GM21576 (cell line): Measurements from ENCODE around the gene CS.
"Not testable (repeated sequence)": the region's sequence is repeated elsewhere in the genome, so short reads cannot be mapped to it uniquely, and the experiment has no call there.

Experiments
- ATAC-seq: cut with Tn5 transposase; IDR thresholded peaks from one replicate; pipeline ENCODE4 v1.9.1; 2021; ENCODE audit warnings: mild to moderate bottlenecking, moderate library complexity; ENCODE audit not compliant: unreplicated experiment

Gene CS

DNA sequence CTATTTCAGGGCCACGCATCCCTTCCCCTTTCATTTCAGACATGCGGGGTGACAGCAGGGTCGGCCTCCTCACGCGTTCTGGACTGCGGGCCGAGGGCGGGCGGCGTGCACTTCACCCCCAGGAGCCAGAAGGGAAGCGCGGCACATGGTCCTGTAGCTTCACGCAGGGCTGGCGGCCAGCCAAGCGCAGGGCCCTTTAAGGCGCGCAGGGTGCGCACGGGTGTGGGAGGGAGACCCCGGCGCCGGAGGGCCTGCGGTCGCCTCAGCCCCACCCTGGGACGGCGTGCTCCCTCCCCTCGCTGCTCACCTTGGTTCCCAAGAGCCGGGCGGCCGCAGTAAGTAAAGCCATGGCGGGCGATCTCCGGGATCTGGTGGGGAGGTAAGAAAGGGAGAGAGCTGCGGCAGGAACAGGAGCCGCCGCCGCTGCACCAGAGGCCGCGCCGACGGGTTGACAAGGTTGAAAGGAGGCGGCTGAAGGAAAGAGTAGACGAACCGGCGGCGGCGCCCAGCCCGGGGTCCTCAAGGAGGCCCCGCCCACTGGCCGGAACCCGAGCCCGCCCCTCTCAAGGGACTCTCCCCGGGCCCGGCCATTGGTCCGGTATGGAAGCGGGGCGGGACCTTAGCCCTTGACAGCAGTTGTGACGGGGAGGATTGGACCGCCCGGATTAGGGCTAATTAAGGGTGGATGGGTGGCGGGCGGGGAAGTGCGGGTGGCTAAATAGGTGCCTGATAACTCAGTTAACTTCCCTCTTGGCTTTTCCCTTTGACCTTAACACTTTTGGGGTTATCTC lies at the start of gene CS:
Gene CS, minus strand, starts transcription at position 478 of the 791 bp plus-strand sequence. Its CDS starts 129 bp downstream, at position 349.
- ATAC-seq = peak; percentile 94

DNA sequence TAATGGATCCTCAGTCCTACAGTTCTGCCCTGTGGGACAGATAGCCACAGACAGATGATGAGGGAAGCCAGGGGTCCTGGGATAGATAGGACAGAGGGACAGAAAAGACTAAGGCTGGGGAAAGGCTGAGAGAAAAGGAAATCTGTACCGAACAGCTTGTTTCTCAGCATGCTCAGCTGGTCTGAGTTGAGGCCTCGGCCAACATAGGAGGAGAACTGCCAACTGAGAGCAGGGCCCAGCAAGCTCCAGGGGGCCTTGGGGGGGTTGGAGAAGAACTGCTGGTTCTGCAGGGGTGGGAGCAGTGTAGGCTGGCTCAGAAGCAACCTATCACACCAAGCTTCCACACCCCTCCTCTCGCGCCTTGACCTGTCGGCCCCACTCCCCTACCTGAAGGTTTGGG lies 48.6 kb upstream of the CS start:
- no peak for ATAC-seq

DNA sequence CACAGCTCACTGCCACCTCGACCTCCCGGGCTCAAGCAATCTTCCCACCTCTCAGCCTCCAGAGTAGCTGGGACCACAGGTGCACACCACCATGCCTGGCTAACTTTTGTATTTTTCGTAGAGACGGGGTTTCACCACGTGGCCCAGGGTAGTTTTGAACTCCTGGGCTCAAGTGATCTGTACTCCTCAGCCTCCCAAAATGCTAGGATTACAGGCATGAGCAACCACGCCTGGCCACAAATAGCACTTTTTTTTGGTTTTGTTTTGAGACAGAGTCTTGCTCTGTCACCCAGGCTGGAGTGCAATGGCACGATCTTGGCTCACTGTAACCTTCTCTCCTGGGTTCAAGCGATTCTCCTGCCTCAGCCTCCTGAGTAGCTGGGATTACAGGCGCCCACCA lies 47.1 kb upstream of the CS start:
- not testable (repeated sequence) for ATAC-seq

DNA sequence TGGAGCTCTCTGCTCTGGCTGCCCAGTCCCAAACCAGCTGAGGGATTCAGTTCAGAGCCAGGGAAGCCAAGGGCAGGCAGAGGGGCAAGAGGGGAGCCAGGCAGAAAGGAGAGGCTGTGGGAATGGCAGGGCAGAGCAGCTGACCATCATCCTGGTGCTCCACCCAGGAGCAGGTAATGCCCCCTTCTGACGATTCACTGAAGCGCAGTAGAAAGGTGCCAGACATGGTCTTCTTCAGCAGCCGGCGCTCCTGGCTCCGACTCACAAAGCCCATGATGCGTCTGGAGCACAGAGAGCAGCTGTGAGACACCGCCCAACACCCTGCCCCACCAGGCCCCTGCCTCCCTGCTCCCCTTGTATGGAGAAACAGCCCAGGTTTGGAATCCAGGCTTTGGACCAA lies 46.5 kb upstream of the CS start:
- no peak for ATAC-seq

DNA sequence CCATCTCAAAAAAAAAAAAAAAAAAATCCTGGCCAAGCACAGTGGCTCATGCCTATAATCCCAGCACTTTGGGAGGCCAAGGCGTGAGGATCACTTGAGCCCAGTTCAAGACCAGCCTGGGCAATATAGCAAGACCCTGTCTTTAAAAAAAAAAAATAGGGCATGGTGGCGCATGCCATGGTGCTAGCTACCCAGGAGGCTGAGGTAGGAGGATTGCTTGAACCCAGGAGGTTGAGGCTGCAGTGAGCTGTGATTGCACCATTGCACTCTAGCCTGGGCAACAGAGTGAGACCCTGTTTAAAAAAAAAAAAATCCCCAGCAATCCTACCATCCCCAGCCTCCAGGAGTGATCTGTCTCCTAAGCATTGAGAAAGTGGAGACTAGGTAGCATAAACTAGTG lies 42.2 kb upstream of the CS start:
- ATAC-seq = not testable (repeated sequence)

DNA sequence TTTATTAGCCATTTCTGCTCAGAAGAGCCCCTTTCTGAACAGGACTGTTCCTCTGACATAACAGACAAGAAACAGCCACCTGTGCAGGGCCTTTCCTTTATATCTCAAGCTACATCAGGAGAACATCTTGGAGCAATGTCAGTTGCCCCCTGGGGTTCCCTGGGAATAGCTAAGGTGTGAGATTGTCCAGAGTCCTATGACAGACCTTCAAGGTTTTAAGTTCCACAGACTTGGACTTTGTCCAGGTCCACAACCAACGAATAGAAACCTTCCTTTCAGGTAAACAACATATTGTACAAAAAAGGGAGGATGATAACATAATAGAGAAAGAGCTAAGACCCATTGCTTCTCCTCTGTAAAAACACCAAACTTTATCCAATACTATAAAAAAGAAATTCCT lies 41.5 kb upstream of the CS start:
- no peak for ATAC-seq

DNA sequence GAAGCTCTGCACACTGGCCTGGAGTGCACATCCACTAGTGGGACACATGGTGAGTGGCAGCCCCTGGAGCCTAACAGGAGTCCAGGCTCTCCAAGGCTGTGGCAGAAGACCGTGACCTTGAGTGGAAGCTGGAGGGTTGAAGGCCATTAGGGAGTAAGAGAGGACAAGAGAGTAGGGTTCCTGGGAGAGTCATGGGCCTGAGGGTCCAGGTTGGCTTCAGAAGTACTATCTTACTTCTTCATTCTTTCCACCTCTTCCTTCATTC lies 39.0 kb upstream of the CS start:
- ATAC-seq = no peak

DNA sequence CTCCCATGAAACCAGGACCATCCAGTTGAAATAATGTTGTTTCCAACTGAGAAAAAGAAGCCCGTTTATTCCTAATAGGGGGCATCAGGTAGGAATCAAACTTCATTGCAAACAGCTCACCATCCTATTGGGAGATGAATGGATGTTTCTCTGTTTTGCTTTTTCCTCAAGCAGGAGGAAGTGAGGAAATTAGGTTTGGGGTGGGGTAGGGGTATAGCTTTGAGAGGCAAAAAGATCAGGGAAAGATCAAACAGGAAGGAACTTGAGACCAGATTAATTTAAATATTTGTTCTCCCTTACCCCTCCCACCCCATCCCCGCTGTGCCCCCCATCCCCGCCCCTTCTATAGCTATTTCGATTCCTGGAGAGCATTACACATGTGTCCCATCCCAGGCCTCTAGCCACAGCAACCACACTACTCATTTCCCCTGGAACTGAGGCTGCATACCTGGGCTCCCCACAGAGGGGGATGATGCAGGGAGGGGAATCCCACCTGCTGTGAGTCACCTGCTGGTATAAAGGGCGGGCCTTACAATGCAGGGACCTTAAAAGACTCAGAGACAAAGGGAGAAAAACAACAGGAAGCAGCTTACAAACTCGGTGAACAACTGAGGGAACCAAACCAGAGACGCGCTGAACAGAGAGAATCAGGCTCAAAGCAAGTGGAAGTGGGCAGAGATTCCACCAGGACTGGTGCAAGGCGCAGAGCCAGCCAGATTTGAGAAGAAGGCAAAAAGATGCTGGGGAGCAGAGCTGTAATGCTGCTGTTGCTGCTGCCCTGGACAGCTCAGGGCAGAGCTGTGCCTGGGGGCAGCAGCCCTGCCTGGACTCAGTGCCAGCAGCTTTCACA lies 38.4 kb upstream of the CS start, which contains the start of gene IL23A:
Gene IL23A, plus strand, starts transcription at position 577 of the 850 bp plus-strand sequence. Its CDS starts 161 bp downstream, at position 738.
- peak; percentile 35 for ATAC-seq

DNA sequence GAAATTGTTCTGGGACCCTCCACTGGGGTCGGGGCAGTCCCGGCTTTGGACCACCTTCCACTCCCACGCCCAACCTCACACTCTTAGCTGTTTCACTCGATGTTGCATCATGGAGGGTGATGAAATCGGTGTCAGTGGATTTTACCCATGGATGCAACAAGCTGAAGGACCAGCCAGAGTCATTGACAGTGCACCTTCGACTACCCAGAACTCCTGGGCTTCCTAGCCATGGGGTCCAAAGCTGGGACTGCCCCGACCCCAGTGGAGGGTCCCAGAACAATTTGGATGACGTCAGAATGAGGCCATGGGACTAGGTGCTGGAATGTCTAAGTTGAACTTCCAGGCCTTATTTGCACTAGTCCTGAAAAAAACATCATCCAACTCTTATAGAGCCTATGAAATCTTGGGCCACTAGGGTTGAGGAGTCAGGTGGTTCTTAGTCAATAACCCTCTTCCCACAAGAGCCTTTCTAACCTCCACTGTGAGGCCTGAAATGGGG lies 37.7 kb upstream of the CS start:
- ATAC-seq = no peak

DNA sequence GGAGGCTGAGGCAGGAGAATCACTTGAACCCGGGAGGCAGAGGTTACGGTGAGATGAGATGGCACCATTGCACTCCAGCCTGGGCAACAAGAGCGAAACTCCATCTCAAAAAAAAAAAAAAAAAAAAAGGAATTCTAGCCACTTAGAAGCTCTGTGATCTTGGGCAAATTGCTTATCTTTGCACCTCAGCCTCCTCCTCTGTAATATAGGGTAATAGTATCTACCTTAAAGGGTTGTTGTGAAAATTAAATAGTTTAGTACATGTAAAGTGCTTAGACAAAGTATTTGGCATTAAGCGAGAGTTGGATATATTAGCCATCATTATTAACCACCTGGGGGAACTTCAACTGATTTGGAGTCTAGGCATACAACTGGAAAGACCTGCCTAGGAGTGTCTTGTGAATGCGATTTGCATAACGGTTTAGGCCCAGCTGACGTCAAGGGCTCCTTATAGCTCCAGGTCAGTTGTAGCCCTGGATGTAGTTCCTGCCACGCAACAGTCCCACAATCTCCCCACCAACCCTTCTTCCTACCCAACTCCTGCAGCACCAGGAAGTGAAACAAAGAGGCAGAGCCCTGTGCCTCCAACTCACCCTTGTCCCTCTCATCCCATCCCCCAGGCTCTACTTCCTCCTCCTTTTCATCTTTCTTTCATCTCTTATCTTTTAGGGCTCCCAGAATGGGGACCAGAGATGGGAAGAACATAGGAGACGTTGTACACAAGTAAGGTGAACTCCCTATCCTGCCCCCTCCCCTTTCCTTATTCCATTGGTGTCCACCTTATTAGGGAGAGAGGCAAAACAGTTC lies 36.4 kb upstream of the CS start:
- ATAC-seq = no peak

DNA sequence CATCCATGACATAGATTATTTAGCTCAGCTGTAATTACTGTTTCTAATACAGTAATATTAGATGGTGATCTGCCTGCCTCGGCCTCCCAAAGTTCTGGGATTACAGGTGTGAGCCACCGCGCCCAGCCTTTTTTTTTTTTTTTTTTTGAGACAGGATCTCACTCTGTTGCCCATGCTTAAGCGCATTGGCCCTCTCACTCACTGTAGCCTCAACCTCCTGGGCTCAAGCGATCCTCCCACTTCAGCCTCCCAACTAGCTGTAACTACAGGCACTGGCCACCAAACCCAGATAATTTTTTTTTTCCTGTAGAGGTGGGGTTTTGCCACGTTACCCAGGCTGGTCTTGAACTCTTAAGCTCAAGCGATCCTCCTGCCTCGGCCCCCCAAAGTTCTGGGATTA lies 35.4 kb upstream of the CS start:
- ATAC-seq = not testable (repeated sequence)

DNA sequence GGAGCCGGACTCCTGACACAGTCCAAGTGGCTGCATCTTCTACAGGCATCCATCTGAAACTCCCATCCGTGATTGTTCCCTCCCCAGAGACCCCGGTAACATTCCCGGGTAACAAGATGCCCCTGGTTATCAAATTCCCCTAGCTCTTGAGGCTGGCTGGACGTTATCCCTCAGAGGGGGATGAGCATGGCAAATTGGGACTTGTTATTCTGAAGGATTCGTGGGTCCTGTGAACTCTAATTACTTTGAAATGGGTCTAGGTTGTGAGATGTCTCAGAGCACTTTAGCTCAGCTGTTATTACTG lies 34.3 kb upstream of the CS start:
- ATAC-seq = no peak

DNA sequence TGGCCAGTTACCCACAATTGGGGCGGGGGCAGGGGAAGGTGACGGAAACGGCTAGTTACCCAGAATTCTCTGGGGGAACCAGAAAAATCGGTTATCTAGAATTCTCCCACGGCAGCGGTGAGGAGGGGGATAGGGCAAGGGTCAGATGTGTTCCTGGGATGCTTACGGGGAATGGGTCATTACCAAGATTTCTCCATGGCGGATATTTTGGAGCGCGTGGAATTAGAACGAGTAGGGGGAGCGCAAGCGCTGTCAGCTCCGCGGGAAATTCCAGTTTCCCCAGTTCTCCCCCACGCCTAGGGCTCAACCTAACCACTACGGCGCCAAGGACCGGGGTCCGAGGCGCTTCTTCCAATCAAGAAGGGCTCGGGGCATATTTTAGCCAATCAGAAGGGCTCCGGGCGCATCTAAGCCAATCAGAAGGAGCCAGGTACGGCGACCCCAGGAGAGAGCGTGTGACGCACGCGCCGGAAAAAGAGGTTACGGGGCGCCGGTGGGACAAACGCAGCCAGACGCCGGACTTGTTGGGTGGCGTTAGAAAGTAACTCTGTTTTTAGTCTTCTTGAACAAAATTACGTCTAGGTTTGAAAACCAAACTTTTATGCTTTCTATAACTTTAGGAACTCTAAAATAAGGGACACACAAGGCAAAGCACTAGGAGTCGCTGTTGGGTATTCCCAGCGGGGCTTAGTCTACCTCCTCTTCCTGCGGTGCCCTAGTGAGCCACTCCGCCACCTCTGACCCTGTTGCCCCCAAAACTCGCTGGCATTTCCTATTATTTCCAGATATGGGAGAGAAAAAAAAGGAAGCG lies 33.8 kb upstream of the CS start, which contains the start of gene PAN2:
Gene PAN2, minus strand, starts transcription at position 322 of the 811 bp plus-strand sequence. CDS start 906 bp downstream, outside the sequence.
- ATAC-seq = peak; percentile 88

DNA sequence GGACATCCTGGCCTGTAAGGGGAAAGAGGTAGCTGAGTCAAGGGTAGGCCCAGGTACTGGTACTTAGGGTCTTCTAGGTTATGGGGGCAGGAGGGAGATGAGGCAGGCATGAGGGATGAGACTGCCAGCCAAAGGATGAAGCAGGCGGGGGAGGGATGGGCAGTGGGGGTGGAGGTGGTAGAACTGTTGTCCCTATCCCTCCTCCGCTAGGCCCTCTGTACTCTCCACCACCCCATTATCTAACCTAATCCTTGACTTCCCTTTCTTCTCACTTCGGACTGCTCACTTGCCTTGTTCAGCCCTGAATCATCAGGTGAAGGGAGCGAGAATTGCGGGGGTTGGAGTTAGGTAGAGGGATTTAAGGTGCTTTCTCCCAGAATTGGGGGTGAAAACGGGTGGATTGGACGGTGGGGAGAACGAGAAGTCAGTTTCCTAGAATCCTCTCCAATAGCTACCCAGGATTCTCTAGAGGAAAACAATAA lies 33.1 kb upstream of the CS start:
- no peak for ATAC-seq

DNA sequence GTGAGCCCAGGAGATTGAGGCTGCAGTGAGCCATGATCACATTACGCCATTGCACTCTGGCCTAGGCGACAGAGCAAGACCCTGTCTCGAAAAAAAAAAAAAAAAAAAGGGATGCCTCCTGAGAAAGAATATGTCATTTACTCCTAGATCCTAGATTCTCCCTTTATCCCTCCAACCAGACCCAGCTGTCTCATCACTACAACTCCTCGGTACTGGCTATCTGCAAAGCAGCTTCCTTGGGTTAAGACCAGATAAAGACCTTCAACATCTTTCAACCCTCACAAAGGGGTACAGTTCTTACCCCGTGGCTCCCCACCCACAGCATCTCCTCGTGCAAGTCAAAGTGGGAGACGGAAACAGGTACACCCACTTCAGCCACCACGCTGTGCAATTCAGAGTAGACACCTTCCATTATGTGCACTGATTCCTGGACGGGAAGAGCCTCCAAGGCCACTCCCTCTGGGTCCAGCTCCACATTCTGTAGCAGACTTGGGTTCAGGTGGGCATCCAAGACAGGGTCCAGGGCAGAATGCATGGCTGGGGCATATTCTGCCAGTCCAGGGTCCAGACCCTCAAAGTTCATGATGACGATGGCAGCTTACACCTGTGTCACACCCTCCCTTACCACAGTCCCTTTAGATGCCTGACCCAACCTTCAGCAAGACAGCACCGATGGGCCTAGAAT lies 32.5 kb upstream of the CS start:
- no peak for ATAC-seq

DNA sequence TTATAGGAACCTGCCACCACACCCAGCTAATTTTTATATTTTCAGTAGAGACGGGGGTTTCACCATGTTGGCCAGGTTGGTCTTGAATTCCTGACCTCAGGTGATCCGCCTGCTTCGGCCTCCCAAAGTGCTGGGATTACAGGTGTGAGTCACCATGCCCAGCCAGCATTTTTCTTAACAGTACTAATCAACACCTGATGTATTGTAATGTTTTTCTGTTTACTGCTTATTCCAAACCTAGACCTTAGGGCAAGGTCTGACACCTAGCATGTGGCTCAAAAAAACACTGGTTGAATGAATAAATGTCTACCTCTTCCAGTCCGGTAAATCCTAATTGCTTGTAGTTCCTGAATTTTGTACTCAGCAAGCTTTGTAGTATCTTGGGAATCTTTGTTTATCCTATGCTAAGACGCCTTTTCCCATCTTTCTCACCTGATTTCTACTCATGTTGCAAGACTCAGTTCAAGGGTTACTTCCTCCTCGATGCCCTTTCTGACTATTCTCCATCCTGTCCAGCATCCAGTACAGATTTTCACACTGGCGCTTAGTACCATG lies 30.9 kb upstream of the CS start:
- ATAC-seq = no peak

DNA sequence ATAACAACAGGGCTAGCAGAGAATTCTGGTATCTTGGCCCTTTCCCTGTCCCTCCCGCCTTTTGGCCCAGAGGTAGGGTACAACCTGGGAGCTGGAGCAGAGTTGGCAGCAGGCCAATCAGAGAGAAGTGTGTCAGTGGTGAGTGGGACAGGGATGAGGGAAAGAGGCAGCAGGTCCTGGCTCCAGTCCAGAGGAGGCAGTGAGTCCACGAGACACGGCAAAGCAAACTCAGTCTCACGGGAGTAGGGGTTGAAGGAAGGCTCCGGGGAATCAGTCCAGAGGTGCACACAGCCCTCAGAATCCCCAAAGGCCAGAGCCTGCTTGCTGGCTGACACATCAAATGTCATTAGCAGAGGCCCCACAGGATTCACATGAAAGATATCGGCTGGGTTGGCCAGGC lies 26.4 kb upstream of the CS start:
- no peak for ATAC-seq

DNA sequence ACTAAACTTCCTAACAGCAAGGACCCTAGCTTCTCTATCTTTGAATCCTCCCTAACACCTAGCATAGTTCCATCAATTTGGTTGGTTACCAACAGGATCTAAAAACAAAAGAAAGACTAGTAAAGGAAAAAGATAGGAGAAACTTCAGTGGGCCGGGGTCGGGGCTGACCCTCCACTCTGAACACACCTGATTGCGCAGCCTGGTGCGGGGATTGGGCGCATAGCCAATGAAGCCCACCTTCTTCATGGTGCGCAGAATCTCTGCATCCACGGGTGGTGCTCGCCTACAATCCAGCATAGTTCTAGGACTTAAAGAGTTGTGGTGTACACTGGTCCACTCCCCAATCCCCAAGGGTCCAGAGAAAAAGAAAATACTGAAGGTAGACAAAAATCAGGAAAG lies 26.0 kb upstream of the CS start:
- no peak for ATAC-seq

DNA sequence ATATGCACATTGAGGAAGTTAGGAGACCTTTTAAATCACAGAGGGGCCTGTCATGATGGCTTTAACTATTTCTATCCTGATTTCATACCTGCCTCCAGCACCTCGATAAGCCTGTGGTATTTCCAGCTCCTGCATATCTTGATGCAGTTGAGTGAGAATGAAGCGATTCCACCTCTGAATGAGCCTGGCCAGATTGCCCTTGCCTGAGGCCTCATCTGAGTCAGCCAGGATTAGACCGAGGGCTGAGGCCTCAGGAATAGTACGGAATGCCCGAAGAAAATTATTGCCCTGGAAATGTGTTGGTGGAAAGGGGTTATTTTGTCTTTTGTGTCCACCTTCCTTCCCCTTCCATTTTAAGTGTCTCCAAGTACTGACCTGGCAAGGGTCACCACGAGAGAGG lies 24.1 kb upstream of the CS start:
- no peak for ATAC-seq
